ENCODE measurements around the gene UNC13D. TPM values are rescaled to one million over a fixed set of nuclear protein-coding genes. Genes with fewer than 3 reads are reported as not detected.

The UNC13D gene
- total and polyA plus RNA-seq, 7 experiments from 2014 or later: 44.5 to 201 (median 149) TPM

DNA sequence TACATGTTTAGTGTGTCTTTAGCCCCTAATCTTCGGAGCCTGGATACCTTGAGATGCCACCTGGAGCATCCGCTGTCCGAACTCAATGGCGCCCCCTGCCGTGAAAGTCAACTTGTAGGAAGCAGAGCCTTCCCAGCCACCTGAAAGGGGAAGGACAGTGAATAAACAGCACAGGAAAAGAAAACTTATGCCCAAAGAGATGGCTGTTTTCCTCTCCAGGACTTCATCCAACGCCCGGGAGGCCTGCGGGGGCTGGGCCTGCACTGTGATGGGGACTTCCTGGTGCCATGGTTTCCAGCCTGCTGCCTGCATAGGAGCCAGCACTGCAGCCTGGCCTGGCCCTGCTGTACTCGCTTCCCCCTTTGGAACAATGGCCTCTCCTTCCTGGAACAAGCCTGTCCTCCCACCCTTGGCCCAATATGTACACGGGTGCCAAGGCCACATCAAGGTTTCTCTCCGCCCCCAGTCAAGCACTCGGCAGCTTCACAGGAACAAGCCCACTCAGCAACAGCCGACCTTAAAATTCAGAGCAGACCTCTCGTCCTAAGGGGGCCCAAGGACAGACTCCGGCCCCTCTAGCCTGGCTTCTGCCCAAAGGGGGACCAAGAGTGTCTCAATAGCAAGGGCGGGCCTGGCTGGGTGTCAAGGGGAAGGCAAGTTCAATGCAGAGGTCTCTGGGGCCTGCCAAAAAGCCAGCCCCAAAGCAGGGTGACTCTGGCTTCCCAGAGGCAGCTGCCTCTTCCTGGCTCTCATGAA lies 4.5 kb upstream of the UNC13D start:
- Histone ChIP-seq H3K9me3 (ENCODE audit: control insufficient read depth in 2 of 3, low read length in 3 of 3) (no peaks in the 10 kb centered on the region), H3K36me3 (ENCODE audit: control insufficient read depth in 2 of 3, insufficient read depth in 3 of 3, low read length in 3 of 3) (peaks cover 13 to 62% (median 24%) of the 10 kb centered on the region in 3 experiments), H3K4me1 (ENCODE audit: control insufficient read depth in 2 of 2, insufficient read depth in 2 of 2, low read length in 2 of 2) (peaks cover 15 to 23% of the 10 kb centered on the region in 2 donors), H3K27ac (ENCODE audit: low read depth, low read length) (peak overlapping the region; percentile 36), H3K4me3 (ENCODE audit: low read length) (no peak overlapping the region), H3K27me3 (ENCODE audit: control insufficient read depth in 2 of 2, insufficient read depth in 2 of 2, low read length in 2 of 2) (no peaks in the 10 kb centered on the region)
- CTCF ChIA-PET: interaction anchor here (0.9 to 2.9 kb wide), 4 partner anchors 57 to 95 kb away, joined by 3 to 9 read pairs (median 6); partner anchors contain the start of gene GALK1
- intact Hi-C loops (cut with micrococcal nuclease): loop anchor here in 1 of 2 donors (1.0 to 2.0 kb wide), 2 partner anchors 16 to 83 kb away; partner anchors contain the start of gene GALK1
- peaks cover 0 to 36% (median 6%) of the 10 kb centered on the region in 5 donors for H3K36me3 Mint-ChIP-seq
- no peaks in the 10 kb centered on the region for H3K9me3 Mint-ChIP-seq
- peak overlapping the region in 8 of 9 donors; percentile 5 to 83 (median 62) for H3K27ac Mint-ChIP-seq
- DNase-seq (peak; percentile 58 to 77 (median 73)), ATAC-seq (no peak)
- no peaks in the 10 kb centered on the region for H3K27me3 Mint-ChIP-seq
- peaks cover 14 to 47% (median 24%) of the 10 kb centered on the region in 7 donors for H3K4me1 Mint-ChIP-seq
- H3K4me3 Mint-ChIP-seq: peak overlapping the region in 2 of 10 donors; percentile 6 to 13
- POLR2A ChIA-PET: interaction anchor here (0.9 to 16.6 kb wide), 9 partner anchors 10 to 95 kb away, joined by 4 to 238 read pairs (median 6); partner anchors contain the start of genes GALK1, TRIM65 and UNK

DNA sequence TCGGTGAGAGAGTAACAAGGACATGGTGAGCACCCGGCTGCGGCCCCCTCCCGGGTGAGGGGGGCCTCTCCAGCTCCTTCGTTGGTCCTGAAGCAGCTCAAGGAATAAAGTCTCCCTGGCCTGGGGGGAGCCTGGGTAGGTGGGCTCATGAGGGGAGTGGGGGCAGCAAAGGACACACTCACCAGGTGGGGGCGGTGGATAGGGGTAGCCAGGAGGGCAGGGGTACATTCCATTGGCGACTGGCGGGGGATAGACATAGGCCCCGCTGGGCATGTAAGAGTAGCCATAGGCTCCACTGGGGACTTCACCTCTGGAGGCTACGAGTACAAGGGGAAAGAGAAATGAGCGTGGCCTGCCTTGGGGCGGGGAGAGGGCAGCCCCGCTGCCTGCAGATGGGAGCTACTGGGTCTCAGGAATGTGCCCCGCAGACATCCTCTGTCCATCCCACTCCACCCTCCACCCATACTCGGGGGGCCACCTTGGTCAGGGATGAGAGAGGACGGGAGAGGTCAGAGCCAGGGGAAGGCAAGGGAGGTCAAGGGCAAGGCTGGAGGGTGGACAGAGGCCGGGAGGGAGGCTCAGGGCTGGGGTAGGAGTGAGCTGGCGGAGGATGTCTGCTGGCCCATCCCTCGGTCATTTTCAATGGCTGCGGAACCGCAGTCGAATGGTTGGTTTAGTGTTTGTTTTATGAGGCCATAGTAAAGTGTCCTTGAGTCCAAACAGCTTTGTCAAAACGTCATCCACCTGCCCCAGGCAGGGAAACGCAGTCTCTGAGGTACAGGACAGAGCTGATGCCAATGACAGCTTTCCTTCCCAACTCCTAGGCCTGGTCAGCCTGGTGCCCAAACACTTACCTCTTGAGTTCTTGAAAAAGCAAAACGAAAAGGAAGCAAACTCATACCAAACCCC lies 3.7 kb upstream of the UNC13D start:
- intact Hi-C loops (cut with micrococcal nuclease): loop anchor here in 1 of 2 donors (1.0 to 2.0 kb wide), 2 partner anchors 15 to 83 kb away; partner anchors contain the start of gene GALK1
- H3K27ac Mint-ChIP-seq: peak overlapping the region in 8 of 9 donors; percentile 31 to 83 (median 62)
- Histone ChIP-seq H3K36me3 (ENCODE audit: control insufficient read depth in 2 of 3, insufficient read depth in 3 of 3, low read length in 3 of 3) (peaks cover 13 to 68% (median 24%) of the 10 kb centered on the region in 3 experiments), H3K27me3 (ENCODE audit: control insufficient read depth in 2 of 2, insufficient read depth in 2 of 2, low read length in 2 of 2) (no peaks in the 10 kb centered on the region), H3K4me3 (ENCODE audit: low read length) (no peak overlapping the region), H3K9me3 (ENCODE audit: control insufficient read depth in 2 of 3, low read length in 3 of 3) (no peaks in the 10 kb centered on the region), H3K4me1 (ENCODE audit: control insufficient read depth in 2 of 2, insufficient read depth in 2 of 2, low read length in 2 of 2) (peaks cover 12 to 20% of the 10 kb centered on the region in 2 donors), H3K27ac (ENCODE audit: low read depth, low read length) (no peak overlapping the region)
- H3K4me3 Mint-ChIP-seq: peak overlapping the region in 3 of 10 donors; percentile 6 to 34 (median 13)
- ChIA-PET POLR2A (interaction anchor here (0.5 to 16.6 kb wide), 12 partner anchors 11 to 604 kb away, joined by 3 to 238 read pairs (median 6); partner anchors contain the start of genes GALK1, TRIM65 and UNK), CTCF (interaction anchor here (0.6 to 2.9 kb wide), 5 partner anchors 12 to 100 kb away, joined by 3 to 9 read pairs (median 4); partner anchors contain the start of gene GALK1)
- peaks cover 0 to 36% (median 8%) of the 10 kb centered on the region in 5 donors for H3K36me3 Mint-ChIP-seq
- ATAC-seq (no peak), DNase-seq (no peak)
- peaks cover 9 to 38% (median 22%) of the 10 kb centered on the region in 7 donors for H3K4me1 Mint-ChIP-seq
- no peaks in the 10 kb centered on the region for H3K9me3 Mint-ChIP-seq
- no peaks in the 10 kb centered on the region for H3K27me3 Mint-ChIP-seq

DNA sequence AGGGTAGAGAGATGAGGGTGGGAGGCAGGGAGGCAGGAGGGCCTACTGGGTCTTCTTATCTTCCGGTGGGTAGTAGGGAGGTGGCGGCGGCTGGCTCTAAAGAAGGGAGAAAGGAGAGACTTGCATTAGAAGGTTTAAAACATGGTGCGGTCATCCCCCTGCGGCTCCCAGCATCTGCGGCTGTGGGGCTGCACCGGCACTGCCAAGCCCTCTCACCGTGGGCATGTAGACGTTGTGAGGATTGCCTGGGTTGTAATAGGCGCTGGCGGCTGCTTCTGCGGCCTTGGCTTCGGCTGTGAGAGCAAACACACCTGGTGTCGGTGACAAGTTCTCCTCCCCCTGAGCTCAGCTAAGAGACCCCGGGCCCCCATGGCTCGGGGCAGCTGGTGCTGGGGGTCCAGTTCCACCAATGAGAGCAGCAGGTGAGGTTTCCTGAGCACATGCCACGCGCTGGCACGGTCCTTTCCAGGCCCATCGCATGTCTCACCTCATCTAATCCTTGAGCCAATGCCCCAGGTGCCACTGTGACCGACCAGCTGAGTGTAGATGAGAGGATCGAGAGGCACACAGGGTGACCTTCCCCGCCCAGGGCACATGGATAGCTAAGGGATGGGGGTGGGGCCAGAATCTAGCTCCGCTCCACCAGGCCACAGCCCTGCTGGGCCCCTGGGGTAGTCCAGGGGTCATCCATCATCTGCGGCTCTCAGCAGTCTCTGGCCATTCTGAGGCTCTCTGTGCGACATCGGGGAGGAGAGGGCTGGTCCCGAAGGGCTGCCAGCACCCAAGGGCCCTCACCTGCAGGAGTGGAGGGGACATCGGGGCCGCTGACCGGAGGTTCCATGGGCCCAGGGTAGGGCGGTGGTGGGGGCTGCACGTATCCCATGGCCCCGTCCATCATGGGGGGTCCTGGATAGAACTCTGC lies 2.7 kb upstream of the UNC13D start:
- Mint-ChIP-seq H3K27me3 (no peaks in the 10 kb centered on the region), H3K9me3 (no peaks in the 10 kb centered on the region), H3K4me3 (peak overlapping the region in 1 of 10 donors; percentile 48), H3K36me3 (peaks cover 0 to 33% (median 10%) of the 10 kb centered on the region in 5 donors), H3K4me1 (peaks cover 4 to 39% (median 20%) of the 10 kb centered on the region in 7 donors), H3K27ac (peak overlapping the region in 1 of 9 donors; percentile 56)
- Histone ChIP-seq H3K27me3 (ENCODE audit: control insufficient read depth in 2 of 2, insufficient read depth in 2 of 2, low read length in 2 of 2) (no peaks in the 10 kb centered on the region), H3K9me3 (ENCODE audit: control insufficient read depth in 2 of 3, low read length in 3 of 3) (no peaks in the 10 kb centered on the region), H3K36me3 (ENCODE audit: control insufficient read depth in 2 of 3, insufficient read depth in 3 of 3, low read length in 3 of 3) (peaks cover 13 to 73% (median 24%) of the 10 kb centered on the region in 3 experiments), H3K27ac (ENCODE audit: low read depth, low read length) (no peak overlapping the region), H3K4me3 (ENCODE audit: low read length) (no peak overlapping the region), H3K4me1 (ENCODE audit: control insufficient read depth in 2 of 2, insufficient read depth in 2 of 2, low read length in 2 of 2) (peaks cover 21 to 29% of the 10 kb centered on the region in 2 donors)
- POLR2A ChIA-PET: interaction anchor here (0.5 to 16.6 kb wide), 12 partner anchors 8 to 605 kb away, joined by 3 to 238 read pairs (median 6); partner anchors contain the start of genes GALK1, TRIM65, UNK and WBP2
- ATAC-seq (no peak), DNase-seq (no peak)
- CTCF ChIA-PET: interaction anchor here (0.6 to 3.3 kb wide), 7 partner anchors 8 to 101 kb away, joined by 3 to 17 read pairs (median 4); partner anchors contain the start of genes GALK1 and WBP2
- intact Hi-C loops (cut with micrococcal nuclease): no loop called here

DNA sequence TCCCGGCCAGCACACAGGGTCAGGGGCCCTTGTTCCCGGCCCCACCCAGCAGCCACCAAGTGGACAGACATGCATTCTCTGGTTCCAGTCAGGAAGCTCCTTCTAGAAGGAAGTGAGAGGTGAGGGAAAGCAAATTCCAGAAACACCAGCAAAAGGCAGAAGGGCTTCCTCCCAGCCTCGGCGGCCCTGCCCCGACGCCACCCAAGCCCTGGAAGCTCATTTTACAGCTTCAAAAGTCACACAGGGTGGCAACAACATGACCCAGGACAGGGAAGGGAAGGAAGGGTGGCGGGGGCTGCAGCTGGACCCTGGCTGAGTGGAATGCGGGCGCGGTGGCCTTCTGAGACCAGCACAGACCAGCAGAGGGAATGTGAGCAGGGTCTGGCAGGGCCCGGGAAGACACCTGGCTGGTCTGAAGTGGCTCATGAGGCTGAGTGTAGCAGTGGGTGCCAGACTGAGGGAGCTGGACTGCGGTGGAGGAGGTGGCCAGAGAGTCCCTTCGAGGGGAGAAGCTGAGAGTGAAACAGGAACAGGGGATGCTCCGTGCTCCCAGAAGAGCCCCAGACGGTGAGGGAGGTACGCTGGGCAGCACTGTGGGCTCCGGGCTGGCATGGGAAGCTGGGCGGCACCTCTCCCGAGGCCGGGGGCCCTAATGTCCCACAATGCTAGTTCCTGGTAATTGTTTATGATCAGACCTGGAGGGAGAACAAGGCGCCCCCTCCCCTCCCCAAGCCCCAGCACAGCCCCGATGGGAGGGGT lies 1.9 kb upstream of the UNC13D start:
- H3K27ac Mint-ChIP-seq: peak overlapping the region in 6 of 9 donors; percentile 28 to 82 (median 72)
- POLR2A ChIA-PET: interaction anchor here (1.0 to 16.6 kb wide), 9 partner anchors 9 to 70 kb away, joined by 4 to 238 read pairs (median 38); partner anchors contain the start of genes TRIM65, UNK and WBP2
- CTCF ChIA-PET: interaction anchor here (0.9 to 3.3 kb wide), 6 partner anchors 9 to 165 kb away, joined by 3 to 17 read pairs (median 6); partner anchors contain the start of gene WBP2

More for the DNA sequence above, 1.9 kb upstream of the UNC13D start:
- Histone ChIP-seq H3K4me1 (ENCODE audit: control insufficient read depth in 2 of 2, insufficient read depth in 2 of 2, low read length in 2 of 2) (peaks cover 21 to 30% of the 10 kb centered on the region in 2 donors), H3K9me3 (ENCODE audit: control insufficient read depth in 2 of 3, low read length in 3 of 3) (no peaks in the 10 kb centered on the region), H3K36me3 (ENCODE audit: control insufficient read depth in 2 of 3, insufficient read depth in 3 of 3, low read length in 3 of 3) (peaks cover 11 to 67% (median 24%) of the 10 kb centered on the region in 3 experiments), H3K27me3 (ENCODE audit: control insufficient read depth in 2 of 2, insufficient read depth in 2 of 2, low read length in 2 of 2) (no peaks in the 10 kb centered on the region), H3K4me3 (ENCODE audit: low read length) (no peak overlapping the region), H3K27ac (ENCODE audit: low read depth, low read length) (peak overlapping the region; percentile 97)
- peak overlapping the region in 3 of 10 donors; percentile 33 to 69 (median 53) for H3K4me3 Mint-ChIP-seq
- DNase-seq: no peak
- H3K4me1 Mint-ChIP-seq: peaks cover 4 to 36% (median 19%) of the 10 kb centered on the region in 7 donors
- no peaks in the 10 kb centered on the region for H3K27me3 Mint-ChIP-seq
- H3K36me3 Mint-ChIP-seq: peaks cover 0 to 28% (median 10%) of the 10 kb centered on the region in 5 donors
- no peak for ATAC-seq
- H3K9me3 Mint-ChIP-seq: no peaks in the 10 kb centered on the region
- intact Hi-C loops (cut with micrococcal nuclease): loop anchor here in 1 of 2 donors (2.0 kb wide), 1 partner anchor 15 kb away; no protein-coding TSS in a partner anchor

Measured in naive thymus-derived CD4-positive, alpha-beta T cell (primary cell).